Neural cell (in vitro differentiated cells): ENCODE results near the gene SPNS1. TPM values are rescaled to one million over a fixed set of nuclear protein-coding genes. Genes with fewer than 3 reads are reported as not detected.

ENCODE experiments used
- H2AFZ ChIP-seq: fragments of 200-600, 300-800 bp; sonication (generic), shearing (Covaris generic); 2 replicates; pipeline ENCODE4 v1.6.0; 2014; ENCODE audit warnings: low read depth, mild to moderate bottlenecking, antibody characterized with exemption, low read length, moderate library complexity
- H3F3A ChIP-seq: fragments of 200-600 bp; shearing (Covaris generic); 2 replicates; pipeline ENCODE4 v1.6.1; 2016; ENCODE audit warnings: mild to moderate bottlenecking, moderate library complexity, mixed read lengths, antibody characterized with exemption, low read length; ENCODE audit not compliant: insufficient read depth, poor library complexity, severe bottlenecking
- H3K27ac ChIP-seq: fragments of 200-600, 300-800 bp; sonication (generic), shearing (Covaris generic); 2 replicates; pipeline ENCODE4 v1.5.1; 2014; ENCODE audit warnings: mild to moderate bottlenecking, low read length, moderate library complexity
- H3K27me3 ChIP-seq: fragments of 300-800, 200-600 bp; sonication (generic), shearing (Covaris generic); 2 replicates; pipeline ENCODE4 v1.6.0; 2014; ENCODE audit warnings: mild to moderate bottlenecking, low read depth, low read length, moderate library complexity; ENCODE audit not compliant: insufficient read depth
- H3K36me3 ChIP-seq: fragments of 300-800, 200-600 bp; sonication (generic), shearing (Covaris generic); 2 replicates; pipeline ENCODE4 v1.5.1; 2014; ENCODE audit warnings: mild to moderate bottlenecking, antibody characterized with exemption, low read length, moderate library complexity; ENCODE audit not compliant: insufficient read depth
- H3K4me2 ChIP-seq: fragments of 300-800, 200-600 bp; sonication (generic), shearing (Covaris generic); 2 replicates; pipeline ENCODE4 v1.6.0; 2014; ENCODE audit warnings: mild to moderate bottlenecking, low read length
- H3K4me3 ChIP-seq: fragments of 300-800, 200-600 bp; sonication (generic), shearing (Covaris generic); 2 replicates; pipeline ENCODE4 v1.5.1; 2014; ENCODE audit warnings: mild to moderate bottlenecking, low read length, moderate library complexity
- H3K79me2 ChIP-seq: fragments of 200-600 bp; shearing (Covaris generic); replicated peaks from 2 replicates; pipeline ENCODE4 v1.6.0; 2014; ENCODE audit warnings: mild to moderate bottlenecking, low read length, moderate library complexity; ENCODE audit not compliant: insufficient read depth
- H3K9ac ChIP-seq: fragments of 300-800, 200-600 bp; sonication (generic), shearing (Covaris generic); 2 replicates; pipeline ENCODE4 v1.6.1; 2016; ENCODE audit warnings: mild to moderate bottlenecking, low read length, mixed read lengths
- H3K9me2 ChIP-seq: fragments of 200-600 bp; shearing (Covaris generic); 2 replicates; pipeline ENCODE4 v1.6.1; 2016; ENCODE audit warnings: mild to moderate bottlenecking, low read length, mixed read lengths; ENCODE audit not compliant: insufficient read depth
- H3K9me3 ChIP-seq: fragments of 200-600, 300-800 bp; sonication (generic), shearing (Covaris generic); 2 replicates; pipeline ENCODE4 v1.6.1; 2016; ENCODE audit warnings: mild to moderate bottlenecking, mixed run types, low read length, moderate library complexity, mixed read lengths
- H4K20me1 ChIP-seq: fragments of 200-600 bp; shearing (Covaris generic); 2 replicates; pipeline ENCODE4 v1.6.1; 2016; ENCODE audit warnings: mild to moderate bottlenecking, mixed run types; ENCODE audit not compliant: insufficient read depth
- EP300 ChIP-seq: fragments of 450-650 bp; conservative IDR thresholded peaks from 2 replicates; pipeline ENCODE4 v1.6.1; 2014; ENCODE audit warnings: antibody characterized with exemption, mild to moderate bottlenecking, moderate library complexity; ENCODE audit not compliant: poor library complexity, severe bottlenecking
- EZH2 ChIP-seq: fragments of 200-600, 300-800 bp; shearing (Covaris generic), sonication (generic); IDR thresholded peaks from 2 replicates; pipeline ENCODE4 v1.6.1; 2014; ENCODE audit warnings: antibody characterized with exemption, low read length, borderline replicate concordance, mild to moderate bottlenecking; ENCODE audit not compliant: insufficient read depth, poor library complexity, severe bottlenecking
- MXI1 ChIP-seq: fragments of 450-650 bp; conservative IDR thresholded peaks from 2 replicates; pipeline ENCODE4 v1.6.1; 2014; ENCODE audit warnings: antibody characterized with exemption, mild to moderate bottlenecking; ENCODE audit not compliant: poor library complexity, severe bottlenecking
- POLR2AphosphoS5 ChIP-seq: IDR thresholded peaks from 2 replicates; pipeline ENCODE4 v1.6.1; 2012
- RAD21 ChIP-seq: fragments of 450-650 bp; conservative IDR thresholded peaks from 2 replicates; pipeline ENCODE4 v1.6.1; 2014; ENCODE audit warnings: antibody characterized with exemption, mild to moderate bottlenecking, moderate library complexity
- SMC3 ChIP-seq: fragments of 450-650 bp; conservative IDR thresholded peaks from 2 replicates; pipeline ENCODE4 v1.6.1; 2014; ENCODE audit warnings: antibody characterized with exemption, mild to moderate bottlenecking, moderate library complexity; ENCODE audit not compliant: poor library complexity
- TAF1 ChIP-seq: IDR thresholded peaks from 2 replicates; pipeline ENCODE4 v1.6.1; 2012; ENCODE audit warnings: low read depth
- polyA plus RNA-seq: library from polyadenylated mRNA; depleted of rRNA; stranded (reverse); fragments of >200 nt; gene quantifications from 2 replicates; pipeline ENCODE4 v1.2.3, GENCODE V29; 2014
- TF ChIP-seq, protein P1 (sequence below): IDR thresholded peaks from 2 replicates; pipeline ENCODE4 v1.6.1; 2012; ENCODE audit warnings: borderline replicate concordance
- TF ChIP-seq, protein P2 (sequence below): fragments of 450-650 bp; IDR thresholded peaks from 2 replicates; pipeline ENCODE4 v1.5.1; 2014; ENCODE audit warnings: antibody characterized with exemption, mild to moderate bottlenecking, moderate library complexity; ENCODE audit not compliant: poor library complexity, severe bottlenecking

Gene SPNS1
- polyA plus RNA-seq, 1 donor from 2014 or later: 41.6 TPM

DNA sequence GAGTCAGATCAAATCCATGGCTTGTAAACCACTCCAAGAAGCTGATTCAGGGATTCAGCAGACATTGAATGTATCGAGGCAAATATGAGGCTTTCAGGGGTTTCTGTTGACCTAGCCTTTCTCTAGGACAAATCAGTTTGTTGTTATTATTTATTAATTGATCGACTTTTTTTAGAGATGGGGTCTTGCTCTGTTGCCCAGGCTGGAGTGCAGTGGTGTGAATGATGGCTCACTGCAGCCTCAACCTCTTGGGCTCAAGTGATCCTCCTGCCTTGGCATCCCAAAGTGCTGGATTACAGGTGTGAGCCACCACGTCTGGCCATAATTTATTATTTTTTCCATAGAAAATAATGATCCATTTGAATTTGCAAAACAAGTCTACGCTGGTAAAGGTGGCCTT, 37.3 kb downstream of the SPNS1 start:
- no peak overlapping the region for H2AFZ ChIP-seq
- H3F3A ChIP-seq: no peaks in the 10 kb centered on the region
- no peak overlapping the region for H3K4me2 ChIP-seq
- H3K36me3 ChIP-seq: no peaks in the 10 kb centered on the region
- TF ChIP-seq, protein P1, sequence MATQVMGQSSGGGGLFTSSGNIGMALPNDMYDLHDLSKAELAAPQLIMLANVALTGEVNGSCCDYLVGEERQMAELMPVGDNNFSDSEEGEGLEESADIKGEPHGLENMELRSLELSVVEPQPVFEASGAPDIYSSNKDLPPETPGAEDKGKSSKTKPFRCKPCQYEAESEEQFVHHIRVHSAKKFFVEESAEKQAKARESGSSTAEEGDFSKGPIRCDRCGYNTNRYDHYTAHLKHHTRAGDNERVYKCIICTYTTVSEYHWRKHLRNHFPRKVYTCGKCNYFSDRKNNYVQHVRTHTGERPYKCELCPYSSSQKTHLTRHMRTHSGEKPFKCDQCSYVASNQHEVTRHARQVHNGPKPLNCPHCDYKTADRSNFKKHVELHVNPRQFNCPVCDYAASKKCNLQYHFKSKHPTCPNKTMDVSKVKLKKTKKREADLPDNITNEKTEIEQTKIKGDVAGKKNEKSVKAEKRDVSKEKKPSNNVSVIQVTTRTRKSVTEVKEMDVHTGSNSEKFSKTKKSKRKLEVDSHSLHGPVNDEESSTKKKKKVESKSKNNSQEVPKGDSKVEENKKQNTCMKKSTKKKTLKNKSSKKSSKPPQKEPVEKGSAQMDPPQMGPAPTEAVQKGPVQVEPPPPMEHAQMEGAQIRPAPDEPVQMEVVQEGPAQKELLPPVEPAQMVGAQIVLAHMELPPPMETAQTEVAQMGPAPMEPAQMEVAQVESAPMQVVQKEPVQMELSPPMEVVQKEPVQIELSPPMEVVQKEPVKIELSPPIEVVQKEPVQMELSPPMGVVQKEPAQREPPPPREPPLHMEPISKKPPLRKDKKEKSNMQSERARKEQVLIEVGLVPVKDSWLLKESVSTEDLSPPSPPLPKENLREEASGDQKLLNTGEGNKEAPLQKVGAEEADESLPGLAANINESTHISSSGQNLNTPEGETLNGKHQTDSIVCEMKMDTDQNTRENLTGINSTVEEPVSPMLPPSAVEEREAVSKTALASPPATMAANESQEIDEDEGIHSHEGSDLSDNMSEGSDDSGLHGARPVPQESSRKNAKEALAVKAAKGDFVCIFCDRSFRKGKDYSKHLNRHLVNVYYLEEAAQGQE: no peak
- TF ChIP-seq EZH2: no peak
- TF ChIP-seq, protein P2, sequence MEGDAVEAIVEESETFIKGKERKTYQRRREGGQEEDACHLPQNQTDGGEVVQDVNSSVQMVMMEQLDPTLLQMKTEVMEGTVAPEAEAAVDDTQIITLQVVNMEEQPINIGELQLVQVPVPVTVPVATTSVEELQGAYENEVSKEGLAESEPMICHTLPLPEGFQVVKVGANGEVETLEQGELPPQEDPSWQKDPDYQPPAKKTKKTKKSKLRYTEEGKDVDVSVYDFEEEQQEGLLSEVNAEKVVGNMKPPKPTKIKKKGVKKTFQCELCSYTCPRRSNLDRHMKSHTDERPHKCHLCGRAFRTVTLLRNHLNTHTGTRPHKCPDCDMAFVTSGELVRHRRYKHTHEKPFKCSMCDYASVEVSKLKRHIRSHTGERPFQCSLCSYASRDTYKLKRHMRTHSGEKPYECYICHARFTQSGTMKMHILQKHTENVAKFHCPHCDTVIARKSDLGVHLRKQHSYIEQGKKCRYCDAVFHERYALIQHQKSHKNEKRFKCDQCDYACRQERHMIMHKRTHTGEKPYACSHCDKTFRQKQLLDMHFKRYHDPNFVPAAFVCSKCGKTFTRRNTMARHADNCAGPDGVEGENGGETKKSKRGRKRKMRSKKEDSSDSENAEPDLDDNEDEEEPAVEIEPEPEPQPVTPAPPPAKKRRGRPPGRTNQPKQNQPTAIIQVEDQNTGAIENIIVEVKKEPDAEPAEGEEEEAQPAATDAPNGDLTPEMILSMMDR: no peak
- no peak overlapping the region for H3K27ac ChIP-seq
- no peaks in the 10 kb centered on the region for H3K9me3 ChIP-seq
- no peaks in the 10 kb centered on the region for H3K79me2 ChIP-seq
- no peak overlapping the region for H3K4me3 ChIP-seq
- no peaks in the 10 kb centered on the region for H4K20me1 ChIP-seq
- no peaks in the 10 kb centered on the region for H3K27me3 ChIP-seq
- no peaks in the 10 kb centered on the region for H3K9me2 ChIP-seq
- H3K9ac ChIP-seq: no peak overlapping the region

DNA sequence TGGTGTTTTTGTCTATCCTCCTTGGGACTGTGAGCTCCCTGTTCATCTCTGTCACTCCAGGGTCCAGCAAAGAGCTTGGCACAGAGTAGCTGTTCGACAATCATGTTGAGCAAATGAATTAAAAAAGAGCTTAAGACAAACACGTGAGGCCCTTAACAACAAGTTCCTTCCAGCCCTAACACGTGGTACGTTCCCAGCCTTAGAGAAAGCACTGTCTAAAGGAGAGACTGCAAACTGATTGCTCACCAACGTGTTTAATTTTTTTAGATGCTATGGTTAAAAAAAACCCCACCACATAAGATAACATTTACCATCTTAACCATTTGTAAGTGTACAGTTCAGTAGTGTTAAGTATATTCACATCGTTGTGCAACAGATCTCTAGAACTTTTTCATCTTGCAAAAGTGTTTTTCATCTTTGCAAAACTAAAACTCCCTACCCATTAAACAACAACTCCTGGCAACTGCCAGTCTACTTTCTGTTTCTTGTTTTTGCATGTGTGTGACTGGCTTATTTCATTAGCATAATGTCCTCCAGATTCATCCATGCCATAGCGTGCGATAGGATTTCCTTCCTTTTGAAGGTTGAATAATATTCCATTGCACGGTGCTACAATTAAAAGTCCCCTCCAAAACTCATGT, 38.5 kb downstream of the SPNS1 start:
- no peaks in the 10 kb centered on the region for H3F3A ChIP-seq
- H3K27me3 ChIP-seq: no peaks in the 10 kb centered on the region
- no peak overlapping the region for H3K9ac ChIP-seq
- H3K27ac ChIP-seq: no peak overlapping the region
- TF ChIP-seq POLR2AphosphoS5: no peak
- TF ChIP-seq TAF1: no peak
- no peak for TF ChIP-seq RAD21
- TF ChIP-seq, protein P2: no peak
- TF ChIP-seq SMC3: no peak
- TF ChIP-seq EZH2: no peak
- TF ChIP-seq MXI1: no peak
- TF ChIP-seq, protein P1: no peak
- no peak for TF ChIP-seq EP300
- H3K4me2 ChIP-seq: no peak overlapping the region
- no peaks in the 10 kb centered on the region for H3K9me2 ChIP-seq
- no peak overlapping the region for H2AFZ ChIP-seq
- no peaks in the 10 kb centered on the region for H3K9me3 ChIP-seq
- H3K79me2 ChIP-seq: no peaks in the 10 kb centered on the region
- no peak overlapping the region for H3K4me3 ChIP-seq
- H3K36me3 ChIP-seq: no peaks in the 10 kb centered on the region
- H4K20me1 ChIP-seq: no peaks in the 10 kb centered on the region
